Endothelial cell of umbilical vein (primary cell): ENCODE results near the gene HDAC8. TPM values are rescaled to one million over a fixed set of nuclear protein-coding genes. Genes with fewer than 3 reads are reported as not detected.

Experiments
- BruUV-seq: library from RNA; stranded (reverse); fragments of 400-500 nt; replicated peaks from 2 replicates; lab custom pipeline; 2021; lab: Mats Ljungman, UMichigan
- CTCF ChIA-PET: fragments of 300-600, 350-600 bp; sonication (Branson Sonifier 250); formaldehyde crosslinking; loops from one replicate; lab custom pipeline; 2021; ENCODE audit warnings: antibody characterized with exemption, inconsistent platforms; lab: Charles Lee
- POLR2A ChIA-PET: fragments of 300-600, 350-600 bp; sonication (Branson Sonifier 250); formaldehyde crosslinking; loops from one replicate; lab custom pipeline; 2021; ENCODE audit warnings: antibody characterized with exemption, inconsistent platforms; lab: Charles Lee
- DNase-seq: peaks from one replicate; pipeline ENCODE4 v3.0.0-alpha.2; 2011; ENCODE audit warnings: low read depth, low spot score
- FAIRE-seq: peaks from 2 replicates; lab custom pipeline; 2011; peaks lifted over from hg19 to GRCh38; lab: Jason Lieb, UNC
- H2AFZ ChIP-seq: 2 replicates; pipeline ENCODE4 v1.6.0; 2012; ENCODE audit warnings: low read depth, low read length, control low read depth, inconsistent platforms
- H3K27ac ChIP-seq: 2 replicates; pipeline ENCODE4 v1.5.1; 2011; ENCODE audit warnings: low read depth, mild to moderate bottlenecking, control low read depth, low read length, moderate library complexity; ENCODE audit not compliant: insufficient read depth
- H3K27me3 ChIP-seq, 2 experiments: 2 replicates each; pipeline versions ENCODE4 v1.6.0 to v1.6.1; 2011; ENCODE audit warnings: low read length in 2 of 2, mixed read lengths in 1 of 2; ENCODE audit not compliant: control insufficient read depth in 2 of 2, insufficient read depth in 2 of 2
- H3K36me3 ChIP-seq, 2 experiments: 2 replicates in 1 of 2; 3 replicates in 1 of 2; pipeline ENCODE4 v1.5.1; 2011; ENCODE audit warnings: low read length in 2 of 2, mild to moderate bottlenecking in 1 of 2, moderate library complexity in 1 of 2; ENCODE audit not compliant: control insufficient read depth in 2 of 2, insufficient read depth in 2 of 2; ENCODE audit errors: extremely low read depth in 1 of 2
- H3K4me1 ChIP-seq: 3 replicates; pipeline ENCODE4 v1.5.1; 2011; ENCODE audit warnings: mild to moderate bottlenecking, low read length; ENCODE audit not compliant: control insufficient read depth, insufficient read depth; ENCODE audit errors: extremely low read depth
- H3K4me2 ChIP-seq: 2 replicates; pipeline ENCODE4 v1.6.1; 2011; ENCODE audit warnings: low read length, control low read depth, mixed read lengths; ENCODE audit not compliant: insufficient read depth
- H3K4me3 ChIP-seq, 3 experiments: fragments of 200-600 bp in 1 of 3; sonication (generic), shearing (Covaris generic) in 1 of 3; replicated peaks in 1 of 3; 2 replicates each; pipeline ENCODE4 v1.5.1; 2011 to 2016; ENCODE audit warnings: control low read depth in 3 of 3, low read length in 3 of 3, mild to moderate bottlenecking in 2 of 3, inconsistent platforms in 1 of 3, low read depth in 1 of 3, moderate library complexity in 1 of 3; ENCODE audit not compliant: insufficient read depth in 1 of 3
- H3K79me2 ChIP-seq: 2 replicates; pipeline ENCODE4 v1.6.0; 2012; ENCODE audit warnings: low read length, inconsistent platforms; ENCODE audit not compliant: control insufficient read depth, insufficient read depth
- H3K9ac ChIP-seq: replicated peaks from 2 replicates; pipeline ENCODE3; 2011; ENCODE audit warnings: low read length, control low read depth; ENCODE audit not compliant: insufficient read depth; ENCODE audit errors: extremely low read depth
- H3K9me1 ChIP-seq: replicated peaks from 3 replicates; pipeline ENCODE4 v1.6.0; 2011; ENCODE audit warnings: mild to moderate bottlenecking, low read length; ENCODE audit not compliant: control insufficient read depth, insufficient read depth; ENCODE audit errors: extremely low read depth
- H3K9me3 ChIP-seq: replicated peaks from 2 replicates; pipeline ENCODE4 v1.5.1; 2012; ENCODE audit warnings: low read length, inconsistent platforms; ENCODE audit not compliant: control insufficient read depth, insufficient read depth
- H4K20me1 ChIP-seq: replicated peaks from 2 replicates; pipeline ENCODE3; 2011; ENCODE audit warnings: mild to moderate bottlenecking, low read length; ENCODE audit not compliant: control insufficient read depth, insufficient read depth; ENCODE audit errors: extremely low read depth
- EZH2 ChIP-seq: IDR thresholded peaks from 2 replicates; pipeline ENCODE4 v1.6.1; 2012; ENCODE audit warnings: borderline replicate concordance, low read depth, mild to moderate bottlenecking, moderate library complexity, low read length, inconsistent platforms; ENCODE audit not compliant: severe bottlenecking
- GATA2 ChIP-seq: IDR thresholded peaks from 2 replicates; pipeline ENCODE4 v1.7.0; 2011; ENCODE audit warnings: low read depth, mild to moderate bottlenecking, moderate library complexity, mixed read lengths, low read length; ENCODE audit not compliant: insufficient read length, insufficient read depth
- MAX ChIP-seq: IDR thresholded peaks from 2 replicates; pipeline ENCODE4 v1.6.1; 2011; ENCODE audit not compliant: insufficient read depth, insufficient read length
- MYC ChIP-seq: IDR thresholded peaks from one replicate; pipeline ENCODE4 v1.6.1; 2011; ENCODE audit warnings: mild to moderate bottlenecking, low read depth, low read length
- POLR2AphosphoS5 ChIP-seq: IDR thresholded peaks from 2 replicates; pipeline ENCODE4 v1.6.1; 2012; ENCODE audit warnings: low read depth, mild to moderate bottlenecking, control low read depth, low read length, moderate library complexity; ENCODE audit not compliant: insufficient read depth
- dilution Hi-C: fragments of 300-500 bp; cut with MboI; formaldehyde crosslinking; loops from one replicate; pipeline ENCODE4 v1.15.0; 2019; ENCODE audit warnings: low sequenced_read_pairs; ENCODE audit not compliant: extremely low pct_ligation_motif_present
- intact Hi-C: fragments of 100-400 bp; cut with micrococcal nuclease; formaldehyde crosslinking; loops from one replicate; pipeline ENCODE4 v1.10.0; 2022
- polyA plus RNA-seq, 4 experiments: library from polyadenylated mRNA; depleted of rRNA in 3 of 4; stranded (reverse) in 3 of 4; unstranded in 1 of 4; fragments of >200 nt; gene quantifications; 2 replicates each; pipeline versions ENCODE4 v1.2.1 to v1.2.3, GENCODE V29; 2011 to 2012; ENCODE audit warnings: missing spikeins in 1 of 4
- total RNA-seq: library from RNA; stranded (reverse); gene quantifications from 2 replicates; pipeline ENCODE4 v1.2.3, GENCODE V29; 2021
- TF ChIP-seq, protein P1 (sequence below), 2 donors: IDR thresholded peaks; 1 replicate in 1 of 2; 2 replicates in 1 of 2; pipeline ENCODE4 v1.5.1; 2011; ENCODE audit warnings: low read length in 2 of 2, mild to moderate bottlenecking in 2 of 2, moderate library complexity in 2 of 2, control low read depth in 1 of 2, inconsistent platforms in 1 of 2, low read depth in 1 of 2; ENCODE audit not compliant: insufficient read depth in 1 of 2; ENCODE audit errors: extremely low read depth in 1 of 2

HDAC8 gene
- total and polyA plus RNA-seq, 2 donors (not counting 3 experiments of a cell fraction or from before 2014, with no cell fraction given) = 17.6 to 37.2 TPM

DNA sequence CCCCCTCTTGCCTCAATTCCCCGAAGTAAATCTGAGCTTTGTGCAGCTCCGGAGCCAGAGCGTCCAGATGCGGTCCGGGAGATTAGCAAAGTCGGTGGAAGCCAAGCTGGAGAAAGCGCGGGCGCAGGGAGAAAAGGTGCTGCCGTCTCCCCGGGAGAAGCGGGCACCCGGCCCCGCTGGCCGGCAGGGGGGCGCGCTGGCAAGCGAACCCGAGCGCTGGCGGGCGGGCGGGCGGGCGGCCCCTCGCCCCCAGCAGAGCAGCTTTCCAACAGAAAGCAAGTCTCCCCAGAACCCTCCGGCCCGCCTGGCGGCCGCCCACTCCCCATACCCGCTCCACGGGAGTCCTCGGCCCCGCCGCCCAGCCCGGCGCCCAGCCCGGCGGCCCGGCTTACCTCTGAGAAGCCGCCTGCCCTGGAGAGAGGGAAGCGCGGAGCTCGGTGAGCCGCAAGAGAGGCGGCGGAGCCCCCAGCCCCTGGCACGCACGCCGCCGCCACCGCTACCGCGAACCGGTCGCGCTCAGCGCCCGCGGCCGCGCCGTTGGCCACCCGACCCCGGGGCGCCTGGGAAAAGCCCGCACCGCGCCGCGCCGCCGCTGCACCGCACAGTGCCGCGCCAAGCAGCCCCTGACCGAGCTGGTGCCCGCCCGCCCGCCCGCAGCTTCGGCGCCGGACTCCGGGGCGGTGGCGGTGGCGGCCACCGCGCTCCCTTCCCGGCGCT is 266.4 kb downstream of the HDAC8 start:
- DNase-seq (no peak), FAIRE-seq (no peak)
- dilution Hi-C loops (no loop called here), intact Hi-C loops (loop anchor here (2.0 kb wide), 1 partner anchor 29 kb away; the partner anchor contains the start of gene RPS4X)
- no peak for TF ChIP-seq EZH2
- no peak for TF ChIP-seq MAX
- TF ChIP-seq, protein P1, sequence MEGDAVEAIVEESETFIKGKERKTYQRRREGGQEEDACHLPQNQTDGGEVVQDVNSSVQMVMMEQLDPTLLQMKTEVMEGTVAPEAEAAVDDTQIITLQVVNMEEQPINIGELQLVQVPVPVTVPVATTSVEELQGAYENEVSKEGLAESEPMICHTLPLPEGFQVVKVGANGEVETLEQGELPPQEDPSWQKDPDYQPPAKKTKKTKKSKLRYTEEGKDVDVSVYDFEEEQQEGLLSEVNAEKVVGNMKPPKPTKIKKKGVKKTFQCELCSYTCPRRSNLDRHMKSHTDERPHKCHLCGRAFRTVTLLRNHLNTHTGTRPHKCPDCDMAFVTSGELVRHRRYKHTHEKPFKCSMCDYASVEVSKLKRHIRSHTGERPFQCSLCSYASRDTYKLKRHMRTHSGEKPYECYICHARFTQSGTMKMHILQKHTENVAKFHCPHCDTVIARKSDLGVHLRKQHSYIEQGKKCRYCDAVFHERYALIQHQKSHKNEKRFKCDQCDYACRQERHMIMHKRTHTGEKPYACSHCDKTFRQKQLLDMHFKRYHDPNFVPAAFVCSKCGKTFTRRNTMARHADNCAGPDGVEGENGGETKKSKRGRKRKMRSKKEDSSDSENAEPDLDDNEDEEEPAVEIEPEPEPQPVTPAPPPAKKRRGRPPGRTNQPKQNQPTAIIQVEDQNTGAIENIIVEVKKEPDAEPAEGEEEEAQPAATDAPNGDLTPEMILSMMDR (IDR thresholded peaks at IDR 0.05; ENCODE audit: extremely low read depth in 1 of 2, insufficient read depth in 1 of 2, low read depth in 1 of 2, low read length in 2 of 2) = no peak
- TF ChIP-seq GATA2 = no peak
- no peak for TF ChIP-seq POLR2AphosphoS5
- no peak for TF ChIP-seq MYC
- no peaks in the 10 kb centered on the region for H3K9me1 ChIP-seq
- no peak overlapping the region for H3K27ac ChIP-seq
- no TSS peak for BruUV-seq
- no peaks in the 10 kb centered on the region for H3K9me3 ChIP-seq
- H3K9ac ChIP-seq = no peak overlapping the region
- H2AFZ ChIP-seq = peak overlapping the region; percentile 39
- H3K4me3 ChIP-seq = peak overlapping the region; percentile 8 to 43 (median 37)
- H4K20me1 ChIP-seq = no peaks in the 10 kb centered on the region
- H3K4me2 ChIP-seq = peak overlapping the region; percentile 58
- H3K27me3 ChIP-seq = peaks cover 44 to 63% of the 10 kb centered on the region in 2 experiments
- peaks cover 22% of the 10 kb centered on the region for H3K4me1 ChIP-seq
- no peaks in the 10 kb centered on the region for H3K79me2 ChIP-seq
- ChIA-PET POLR2A (interaction anchor here (1.4 kb wide), 1 partner anchor 29 kb away, joined by 5 read pairs; the partner anchor contains the start of gene RPS4X), CTCF (interaction anchor here (1.6 kb wide), 2 partner anchors 8 to 29 kb away, joined by 5 to 12 read pairs; partner anchors contain the start of gene RPS4X)
- no peaks in the 10 kb centered on the region for H3K36me3 ChIP-seq
